Thyroid gland (tissue), 4 donors: ENCODE results near the gene STYXL1.

Experiments
- CTCF ChIP-seq, 6 experiments: fragments of 200-600 bp in 3 of 6; fragments of 450-650 bp in 3 of 6; sonication (generic) in 3 of 6; IDR thresholded peaks; one replicate each; pipeline ENCODE4 v1.5.1; 2016 to 2019; ENCODE audit warnings: antibody characterized with exemption in 6 of 6, mild to moderate bottlenecking in 2 of 6, inconsistent platforms in 1 of 6, moderate library complexity in 1 of 6
- POLR2A ChIP-seq, 2 donors: fragments of 450-650 bp; IDR thresholded peaks; one replicate each; pipeline ENCODE4 v1.6.1; 2017; ENCODE audit warnings: antibody characterized with exemption in 2 of 2, mild to moderate bottlenecking in 2 of 2, moderate library complexity in 1 of 2

GRCh38 chr7:76086070-76086469, 38.3 kb upstream of the STYXL1 start:
- TF ChIP-seq CTCF (IDR thresholded peaks at IDR 0.05) (no peak), POLR2A (IDR thresholded peaks at IDR 0.05) (no peak)
